SK-N-SH (cell line): Measurements from ENCODE around the gene OAS2. TPM values are rescaled to one million over a fixed set of nuclear protein-coding genes. Genes with fewer than 3 reads are reported as not detected.

ENCODE experiments used
- CTCF ChIA-PET: fragments of 300-600, 350-600 bp; formaldehyde crosslinking; extraction: SDS; loops from one replicate; lab custom pipeline; 2021; lab: Yijun Ruan, JAX
- POLR2A ChIA-PET: fragments of 350-600 bp; sonication (Branson Sonifier 250); formaldehyde crosslinking; extraction: SDS; loops from one replicate; lab custom pipeline; 2020; ENCODE audit warnings: antibody characterized with exemption, inconsistent platforms; lab: Yijun Ruan, JAX
- DNase-seq: peaks from one replicate; pipeline ENCODE4 v3.0.0; 2012
- H2AFZ ChIP-seq: fragments of 200-600 bp; sonication (generic); 2 replicates; pipeline ENCODE4 v1.8.1; 2016; ENCODE audit warnings: antibody characterized with exemption, mild to moderate bottlenecking, low read depth
- H3F3A ChIP-seq: fragments of 200-600 bp; sonication (generic); replicated peaks from 2 replicates; pipeline ENCODE3; 2016; ENCODE audit warnings: antibody characterized with exemption, mild to moderate bottlenecking; ENCODE audit not compliant: insufficient read depth
- H3K27ac ChIP-seq, 2 experiments: fragments of 200-500 bp in 1 of 2; fragments of 200-600 bp in 1 of 2; sonication (Bioruptor generic) in 1 of 2; sonication (generic), shearing (Covaris generic) in 1 of 2; 2 replicates each; pipeline versions ENCODE4 v1.5.1 to v1.6.1; 2014 to 2016; ENCODE audit warnings: low read depth in 2 of 2, inconsistent platforms in 1 of 2, low read length in 1 of 2, mild to moderate bottlenecking in 1 of 2, mixed read lengths in 1 of 2
- H3K27me3 ChIP-seq: fragments of 200-600 bp; sonication (generic), shearing (Covaris generic); 2 replicates; pipeline ENCODE4 v1.6.1; 2016; ENCODE audit warnings: mixed run types; ENCODE audit not compliant: insufficient read depth
- H3K36me3 ChIP-seq, 2 experiments: fragments of 200-500 bp in 1 of 2; fragments of 200-600 bp in 1 of 2; sonication (Bioruptor generic) in 1 of 2; sonication (generic) in 1 of 2; replicated peaks in 1 of 2; 2 replicates each; pipeline versions ENCODE3 to v1.5.1; 2014 to 2016; ENCODE audit warnings: low read length in 1 of 2, mild to moderate bottlenecking in 1 of 2; ENCODE audit not compliant: insufficient read depth in 2 of 2, control insufficient read depth in 1 of 2
- H3K4me1 ChIP-seq, 2 experiments: fragments of 200-500 bp in 1 of 2; fragments of 200-600 bp in 1 of 2; sonication (Bioruptor generic) in 1 of 2; sonication (generic), shearing (Covaris generic) in 1 of 2; 2 replicates each; pipeline versions ENCODE4 v1.5.1 to v1.6.1; 2014 to 2016; ENCODE audit warnings: low read depth in 1 of 2, low read length in 1 of 2, mixed run types in 1 of 2; ENCODE audit not compliant: insufficient read depth in 2 of 2, control insufficient read depth in 1 of 2
- H3K4me2 ChIP-seq: fragments of 200-600 bp; sonication (generic), shearing (Covaris generic); 2 replicates; pipeline ENCODE4 v1.6.1; 2017; ENCODE audit warnings: mixed run types
- H3K4me3 ChIP-seq, 2 experiments: fragments of 200-500 bp in 1 of 2; fragments of 200-600 bp in 1 of 2; sonication (Bioruptor generic) in 1 of 2; sonication (generic), shearing (Covaris generic) in 1 of 2; 2 replicates each; pipeline versions ENCODE4 v1.5.1 to v1.8.1; 2014 to 2016; ENCODE audit warnings: low read depth in 2 of 2, inconsistent platforms in 1 of 2, low read length in 1 of 2, mild to moderate bottlenecking in 1 of 2, mixed read lengths in 1 of 2, moderate library complexity in 1 of 2
- H3K79me2 ChIP-seq: fragments of 200-600 bp; sonication (generic); 2 replicates; pipeline ENCODE4 v1.8.1; 2017; ENCODE audit warnings: mild to moderate bottlenecking; ENCODE audit not compliant: insufficient read depth
- H3K9ac ChIP-seq: fragments of 200-600 bp; sonication (generic); 2 replicates; pipeline ENCODE4 v1.6.1; 2017; ENCODE audit warnings: mixed run types
- H3K9me2 ChIP-seq: fragments of 200-600 bp; sonication (generic); 2 replicates; pipeline ENCODE4 v1.6.1; 2017; ENCODE audit warnings: mixed run types
- H3K9me3 ChIP-seq: fragments of 200-600 bp; sonication (generic); 2 replicates; pipeline ENCODE4 v1.6.1; 2017; ENCODE audit warnings: mixed run types, mild to moderate bottlenecking, moderate library complexity
- H4K20me1 ChIP-seq: fragments of 200-600 bp; sonication (generic); 2 replicates; pipeline ENCODE4 v1.6.1; 2017; ENCODE audit warnings: mild to moderate bottlenecking, mixed run types; ENCODE audit not compliant: insufficient read depth
- CHD2 ChIP-seq: fragments of 150-350 bp; IDR thresholded peaks from 2 replicates; pipeline ENCODE4 v1.6.1; 2018; ENCODE audit warnings: low read length; ENCODE audit not compliant: partially characterized antibody
- EP300 ChIP-seq, 2 experiments: IDR thresholded peaks; 2 replicates each; pipeline versions ENCODE4 v1.4.0 to v1.6.1; 2012; ENCODE audit warnings: borderline replicate concordance in 1 of 2, low read depth in 1 of 2, low read length in 1 of 2
- FOXJ3 ChIP-seq: sonication (generic); formaldehyde crosslinking; IDR thresholded peaks from 2 replicates; pipeline ENCODE4 v1.5.1; 2020; ENCODE audit warnings: mild to moderate bottlenecking, missing genetic modification reagents
- FOXM1 ChIP-seq: IDR thresholded peaks from 2 replicates; pipeline ENCODE4 v1.4.0; 2012; ENCODE audit warnings: low read depth, mild to moderate bottlenecking
- GATA2 ChIP-seq: sonication (generic); formaldehyde crosslinking; IDR thresholded peaks from 2 replicates; pipeline ENCODE4 v1.5.0; 2020; ENCODE audit warnings: mild to moderate bottlenecking, missing genetic modification reagents
- MEF2A ChIP-seq: IDR thresholded peaks from 2 replicates; pipeline ENCODE4 v1.4.0; 2012; ENCODE audit warnings: low read depth, borderline replicate concordance
- MXI1 ChIP-seq: IDR thresholded peaks from 2 replicates; pipeline ENCODE4 v1.6.1; 2012; ENCODE audit warnings: mild to moderate bottlenecking, low read depth, low read length, improper control_type of control experiment
- RAD21 ChIP-seq: IDR thresholded peaks from 2 replicates; pipeline ENCODE4 v1.6.1; 2012; ENCODE audit warnings: mild to moderate bottlenecking, low read length
- RCOR1 ChIP-seq: fragments of 150-350 bp; IDR thresholded peaks from 2 replicates; pipeline ENCODE4 v1.6.1; 2017; ENCODE audit warnings: antibody characterized with exemption, low read length
- SIN3A ChIP-seq: IDR thresholded peaks from 2 replicates; pipeline ENCODE4 v1.6.1; 2012; ENCODE audit warnings: low read depth, mild to moderate bottlenecking, low read length, moderate library complexity, borderline replicate concordance
- SMC3 ChIP-seq: IDR thresholded peaks from 2 replicates; pipeline ENCODE4 v1.6.1; 2012; ENCODE audit warnings: low read depth, low read length, improper control_type of control experiment
- TAF1 ChIP-seq: IDR thresholded peaks from 2 replicates; pipeline ENCODE4 v1.6.1; 2012; ENCODE audit warnings: low read depth, mild to moderate bottlenecking, low read length, moderate library complexity, borderline replicate concordance
- WGBS: methylation state at CpG from one replicate; pipeline ENCODE4 v1.1.6; 2017; ENCODE audit warnings: low lambda C conversion rate; 5-methylcytosine and 5-hydroxymethylcytosine counted together
- polyA plus RNA-seq, 3 experiments: library from polyadenylated mRNA; depleted of rRNA; stranded (reverse); fragments of >200 nt; gene quantifications; 2 replicates each; pipeline ENCODE4 v1.2.3, GENCODE V29; 2012
- TF ChIP-seq, protein P1 (sequence below): IDR thresholded peaks from 2 replicates; pipeline ENCODE4 v1.4.0; 2012; ENCODE audit warnings: low read depth
- TF ChIP-seq, protein P2 (sequence below): fragments of 150-350 bp; IDR thresholded peaks from 2 replicates; pipeline ENCODE4 v1.6.1; 2017; ENCODE audit warnings: antibody characterized with exemption, low read length, low read depth, borderline replicate concordance
- TF ChIP-seq, protein P3 (sequence below): IDR thresholded peaks from 2 replicates; pipeline ENCODE4 v1.6.1; 2012; ENCODE audit warnings: mild to moderate bottlenecking, low read depth, low read length, moderate library complexity

Gene OAS2
- polyA plus RNA-seq, 1 of the 3 experiments (the other 2 are of a cell fraction): not detected

DNA sequence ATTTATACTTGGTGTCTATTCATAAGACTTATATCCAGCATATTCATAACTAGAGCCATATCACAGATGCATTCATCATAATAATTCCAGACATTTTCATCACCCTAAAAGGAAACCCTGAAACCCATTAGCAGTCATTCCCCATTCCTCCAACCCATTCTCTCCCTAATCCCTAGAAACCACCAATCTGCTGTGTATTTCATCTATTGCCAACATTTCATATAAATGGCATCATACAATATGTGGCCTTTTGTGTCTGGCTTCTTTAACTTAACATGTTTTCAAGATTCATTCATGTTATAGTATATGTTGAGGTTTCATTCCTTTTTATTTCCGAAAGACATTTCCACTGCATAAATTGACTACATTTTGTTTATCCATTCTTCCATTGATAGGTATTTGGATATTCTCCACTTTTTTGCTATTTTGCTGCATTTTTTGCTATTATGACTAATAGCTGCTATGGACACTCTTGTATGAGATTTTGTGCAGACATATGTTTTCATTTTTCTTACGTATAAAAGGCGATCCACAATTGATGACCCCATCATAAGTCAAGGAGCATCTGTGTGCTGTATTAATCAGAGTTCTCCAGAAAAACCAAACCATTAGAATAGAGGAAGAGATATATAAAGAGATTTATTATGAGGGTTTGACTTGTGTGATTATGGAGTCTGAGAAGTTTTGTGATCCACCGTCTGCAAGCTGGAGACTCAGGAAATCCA, 5.1 kb upstream of the OAS2 start (continued):
- TF ChIP-seq FOXM1 (no peak), CHD2 (no peak), MEF2A (no peak), SIN3A (no peak)
- TF ChIP-seq, protein P1, sequence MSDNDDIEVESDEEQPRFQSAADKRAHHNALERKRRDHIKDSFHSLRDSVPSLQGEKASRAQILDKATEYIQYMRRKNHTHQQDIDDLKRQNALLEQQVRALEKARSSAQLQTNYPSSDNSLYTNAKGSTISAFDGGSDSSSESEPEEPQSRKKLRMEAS: no peak
- TF ChIP-seq, protein P2, sequence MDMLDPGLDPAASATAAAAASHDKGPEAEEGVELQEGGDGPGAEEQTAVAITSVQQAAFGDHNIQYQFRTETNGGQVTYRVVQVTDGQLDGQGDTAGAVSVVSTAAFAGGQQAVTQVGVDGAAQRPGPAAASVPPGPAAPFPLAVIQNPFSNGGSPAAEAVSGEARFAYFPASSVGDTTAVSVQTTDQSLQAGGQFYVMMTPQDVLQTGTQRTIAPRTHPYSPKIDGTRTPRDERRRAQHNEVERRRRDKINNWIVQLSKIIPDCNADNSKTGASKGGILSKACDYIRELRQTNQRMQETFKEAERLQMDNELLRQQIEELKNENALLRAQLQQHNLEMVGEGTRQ: no peak

DNA sequence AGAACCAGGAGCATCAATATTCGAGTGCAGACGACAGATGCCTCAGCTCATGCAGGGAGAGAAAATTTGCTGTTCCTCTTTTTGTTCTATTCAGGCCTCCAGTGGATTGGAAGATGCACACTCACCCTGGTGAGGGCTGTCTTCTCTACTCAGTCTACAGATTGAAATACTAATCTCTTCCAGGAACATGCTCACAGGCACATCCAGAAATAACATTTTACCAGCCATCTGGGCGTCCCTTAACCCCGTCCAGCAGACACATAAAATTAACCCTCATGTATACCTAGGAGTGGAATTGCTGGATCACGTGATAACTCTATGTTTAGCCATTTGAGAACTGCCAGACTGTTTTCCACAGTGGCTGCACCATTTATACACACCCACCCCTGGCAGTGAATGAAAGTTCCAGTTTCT, 4.5 kb upstream of the OAS2 start:
- 25% methylated on average over 5 of the region's 5 CpGs for WGBS
- Histone ChIP-seq H3K4me1 (peaks cover 0 to 22% of the 10 kb centered on the region in 2 experiments; a peak in 1 of 4 replicates), H3F3A (no peaks in the 10 kb centered on the region), H3K9ac (no peak overlapping the region), H2AFZ (no peak overlapping the region), H3K27me3 (no peaks in the 10 kb centered on the region), H3K27ac (peak overlapping the region in 1 of 2 experiments; percentile 66; a peak in 2 of 4 replicates), H3K36me3 (no peaks in the 10 kb centered on the region), H3K4me3 (no peak overlapping the region), H3K9me2 (no peaks in the 10 kb centered on the region), H3K4me2 (no peak overlapping the region), H3K79me2 (no peaks in the 10 kb centered on the region), H4K20me1 (no peaks in the 10 kb centered on the region), H3K9me3 (no peaks in the 10 kb centered on the region)
- TF ChIP-seq FOXJ3 (CRISPR knock-in tag) (no peak), EP300 (IDR thresholded peaks at IDR 0.05; ENCODE audit: borderline replicate concordance in 1 of 2, low read depth in 1 of 2, low read length in 1 of 2) (0 out of 4 replicates have a peak, but pooled peaks of 1 of the 2 experiments have one; percentile 13), RCOR1 (0 out of 2 replicates have a peak, but pooled peaks have one; percentile 22), GATA2 (CRISPR knock-in tag) (no peak)
- ChIA-PET POLR2A (no interaction called here), CTCF (interaction anchor here (0.7 to 1.7 kb wide), 3 partner anchors 10 to 19 kb away, joined by 3 to 5 read pairs (median 4); no protein-coding TSS in a partner anchor)
- DNase-seq: no peak

DNA sequence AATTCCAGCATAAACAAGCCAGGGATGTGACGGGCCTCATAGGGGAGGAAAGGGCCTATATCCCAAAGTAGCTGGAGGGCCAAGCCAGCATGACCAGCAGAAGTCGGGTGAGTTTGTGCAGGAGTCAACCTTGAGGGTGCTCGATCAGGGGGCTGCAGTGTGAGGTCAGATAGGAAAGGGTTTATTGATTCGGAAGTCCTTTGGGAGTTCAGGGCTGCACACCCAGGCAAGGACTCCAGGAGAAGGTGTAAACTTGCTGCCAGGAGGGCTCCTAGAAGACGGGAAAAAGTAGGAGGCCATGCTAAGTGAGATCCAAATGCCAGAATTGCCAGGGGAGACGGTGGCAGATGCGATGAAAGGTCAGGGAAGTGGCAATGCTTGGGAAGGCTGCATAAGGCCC, 3.4 kb upstream of the OAS2 start:
- no peak overlapping the region for H3K9ac ChIP-seq
- no peaks in the 10 kb centered on the region for H3K9me2 ChIP-seq
- H3K27ac ChIP-seq: no peak overlapping the region; a peak in 1 of 4 replicates
- H3K4me1 ChIP-seq: peaks cover 0 to 22% of the 10 kb centered on the region in 2 experiments; a peak in 1 of 4 replicates
- no peaks in the 10 kb centered on the region for H4K20me1 ChIP-seq
- H3K9me3 ChIP-seq: no peaks in the 10 kb centered on the region
- H3K27me3 ChIP-seq: no peaks in the 10 kb centered on the region
- no peak for DNase-seq
- CTCF ChIA-PET: no interaction called here
- H3F3A ChIP-seq: no peaks in the 10 kb centered on the region
- POLR2A ChIA-PET: no interaction called here
- H2AFZ ChIP-seq: no peak overlapping the region
- 62% methylated on average over 7 of the region's 7 CpGs for WGBS
- no peak overlapping the region for H3K4me2 ChIP-seq
- no peaks in the 10 kb centered on the region for H3K36me3 ChIP-seq
- no peaks in the 10 kb centered on the region for H3K79me2 ChIP-seq
- no peak overlapping the region for H3K4me3 ChIP-seq
- TF ChIP-seq RCOR1: no peak
- TF ChIP-seq TAF1: no peak
- TF ChIP-seq, protein P3, sequence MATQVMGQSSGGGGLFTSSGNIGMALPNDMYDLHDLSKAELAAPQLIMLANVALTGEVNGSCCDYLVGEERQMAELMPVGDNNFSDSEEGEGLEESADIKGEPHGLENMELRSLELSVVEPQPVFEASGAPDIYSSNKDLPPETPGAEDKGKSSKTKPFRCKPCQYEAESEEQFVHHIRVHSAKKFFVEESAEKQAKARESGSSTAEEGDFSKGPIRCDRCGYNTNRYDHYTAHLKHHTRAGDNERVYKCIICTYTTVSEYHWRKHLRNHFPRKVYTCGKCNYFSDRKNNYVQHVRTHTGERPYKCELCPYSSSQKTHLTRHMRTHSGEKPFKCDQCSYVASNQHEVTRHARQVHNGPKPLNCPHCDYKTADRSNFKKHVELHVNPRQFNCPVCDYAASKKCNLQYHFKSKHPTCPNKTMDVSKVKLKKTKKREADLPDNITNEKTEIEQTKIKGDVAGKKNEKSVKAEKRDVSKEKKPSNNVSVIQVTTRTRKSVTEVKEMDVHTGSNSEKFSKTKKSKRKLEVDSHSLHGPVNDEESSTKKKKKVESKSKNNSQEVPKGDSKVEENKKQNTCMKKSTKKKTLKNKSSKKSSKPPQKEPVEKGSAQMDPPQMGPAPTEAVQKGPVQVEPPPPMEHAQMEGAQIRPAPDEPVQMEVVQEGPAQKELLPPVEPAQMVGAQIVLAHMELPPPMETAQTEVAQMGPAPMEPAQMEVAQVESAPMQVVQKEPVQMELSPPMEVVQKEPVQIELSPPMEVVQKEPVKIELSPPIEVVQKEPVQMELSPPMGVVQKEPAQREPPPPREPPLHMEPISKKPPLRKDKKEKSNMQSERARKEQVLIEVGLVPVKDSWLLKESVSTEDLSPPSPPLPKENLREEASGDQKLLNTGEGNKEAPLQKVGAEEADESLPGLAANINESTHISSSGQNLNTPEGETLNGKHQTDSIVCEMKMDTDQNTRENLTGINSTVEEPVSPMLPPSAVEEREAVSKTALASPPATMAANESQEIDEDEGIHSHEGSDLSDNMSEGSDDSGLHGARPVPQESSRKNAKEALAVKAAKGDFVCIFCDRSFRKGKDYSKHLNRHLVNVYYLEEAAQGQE: no peak
- TF ChIP-seq RAD21: no peak
- TF ChIP-seq SMC3: no peak
- TF ChIP-seq MXI1: no peak
- TF ChIP-seq, all 33 proteins: peak for 0
